T-helper 2 cell treated with Interferon-gamma antibody and Interleukin-4, amounts not matched to agents 100 ng/mL and 5 ng/mL, for 36 hours (primary cell): ENCODE data around the gene EEF2. TPM values are rescaled to one million over a fixed set of nuclear protein-coding genes. Genes with fewer than 3 reads are reported as not detected.

Experiments used
- intact Hi-C: fragments of 100-400 bp; cut with micrococcal nuclease; formaldehyde crosslinking; loops from one replicate; pipeline ENCODE4 v1.15.1; 2023
- total RNA-seq: library from RNA; stranded (reverse); gene quantifications from 2 replicates; pipeline ENCODE4 v1.2.3, GENCODE V29; 2022

The EEF2 gene
- total RNA-seq, 1 donor from 2014 or later, result 1,742 TPM

GRCh38 chr19:3986260-3987041, 1.2 kb upstream of the EEF2 start:
- intact Hi-C loops, result loop anchor here (1.0 to 5.0 kb wide), 5 partner anchors 153 to 471 kb away; partner anchors contain the start of genes APBA3, MRPL54 and UBXN6

- intact Hi-C loops, result loop anchor here (1.0 to 5.0 kb wide), 8 partner anchors 15 to 472 kb away; partner anchors contain the start of genes APBA3, DAPK3, MRPL54 and PIAS4
These were observed 488 bp upstream of the EEF2 start for GRCh38 chr19:3985643-3986259.

GRCh38 chr19:3984584-3984907, 717 bp downstream of the EEF2 start:
- intact Hi-C loops, result loop anchor here (2.0 kb wide), 2 partner anchors 14 to 82 kb away; partner anchors contain the start of genes DAPK3 and ZBTB7A

GRCh38 chr19:3983936-3984583, 1.2 kb downstream of the EEF2 start:
- intact Hi-C loops, result loop anchor here (2.0 kb wide), 2 partner anchors 13 to 83 kb away; partner anchors contain the start of genes DAPK3 and ZBTB7A

- intact Hi-C loops, result no loop called here
These were observed 1.7 kb downstream of the EEF2 start for GRCh38 chr19:3983542-3983914.

- intact Hi-C loops, result no loop called here
These were observed 2.3 kb downstream of the EEF2 start for GRCh38 chr19:3982701-3983541.

- intact Hi-C loops, result no loop called here
These were observed 3.3 kb downstream of the EEF2 start for GRCh38 chr19:3981736-3982681.

- intact Hi-C loops, result no loop called here
These were observed 3.9 kb downstream of the EEF2 start for GRCh38 chr19:3981373-3981735.

- intact Hi-C loops, result no loop called here
These were observed 4.7 kb downstream of the EEF2 start for GRCh38 chr19:3980353-3981251.

GRCh38 chr19:3979674-3980352, 5.5 kb downstream of the EEF2 start:
- intact Hi-C loops, result no loop called here

GRCh38 chr19:3979289-3979673, 6.0 kb downstream of the EEF2 start:
- intact Hi-C loops, result no loop called here

GRCh38 chr19:3978145-3978544, 7.1 kb downstream of the EEF2 start:
- intact Hi-C loops, result no loop called here

GRCh38 chr19:3977242-3978143, 7.8 kb downstream of the EEF2 start:
- intact Hi-C loops, result no loop called here

GRCh38 chr19:3976495-3977241, 8.6 kb downstream of the EEF2 start:
- intact Hi-C loops, result no loop called here

- intact Hi-C loops, result no loop called here
These were observed 9.6 kb downstream of the EEF2 start for GRCh38 chr19:3975637-3976087.

- intact Hi-C loops, result no loop called here
These were observed 10.1 kb downstream of the EEF2 start for GRCh38 chr19:3975144-3975543.
